K562 (cell line): ENCODE results near the gene CMTR1. TPM values are rescaled to one million over a fixed set of nuclear protein-coding genes. Genes with fewer than 3 reads are reported as not detected.

ENCODE experiments used
- ATAC-seq: fragments of 200-7000 bp; cut with Tn5 transposase; 3 replicates; pipeline ENCODE4 v1.9.1; 2020; ENCODE audit warnings: moderate library complexity
- BruUV-seq: library from RNA; stranded (reverse); fragments of 400-500 nt; replicated peaks from 2 replicates; lab custom pipeline; 2021; lab: Mats Ljungman, UMichigan
- CTCF ChIA-PET: fragments of 300-600 bp; formaldehyde crosslinking; extraction: SDS; loops from one replicate; lab custom pipeline; 2021; ENCODE audit warnings: low intra/inter-chr PET ratio; lab: Yijun Ruan, JAX
- POLR2A ChIA-PET: fragments of 300-600, 350-650 bp; sonication (Branson Sonifier 250); formaldehyde crosslinking; extraction: SDS; loops from one replicate; lab custom pipeline; 2021; ENCODE audit warnings: antibody characterized with exemption, inconsistent platforms; lab: Yijun Ruan, JAX
- DNase-seq, 4 experiments: peaks; one replicate each; pipeline versions ENCODE4 v3.0.0 to v3.0.0-alpha.2; 2011 to 2018; ENCODE audit warnings: low spot score in 3 of 4, mixed read lengths in 3 of 4; ENCODE audit errors: extremely low read depth in 1 of 4
- FAIRE-seq: peaks from 2 replicates; lab custom pipeline; 2011; peaks lifted over from hg19 to GRCh38; lab: Jason Lieb, UNC
- H2AFZ ChIP-seq: 2 replicates; pipeline ENCODE4 v1.6.0; 2011; ENCODE audit warnings: low read depth, low read length, control low read depth, inconsistent platforms
- H3K27ac ChIP-seq: fragments of 200-600 bp; 3 replicates; pipeline ENCODE4 v1.8.0; 2011; ENCODE audit warnings: low read depth, mild to moderate bottlenecking, control low read depth, inconsistent platforms, low read length, moderate library complexity, mixed read lengths; ENCODE audit errors: extremely low read depth
- H3K27me3 ChIP-seq, 2 experiments: fragments of 300-600 bp in 1 of 2; 2 replicates in 1 of 2; 3 replicates in 1 of 2; pipeline versions ENCODE4 v1.6.0 to v1.8.0; 2011; ENCODE audit warnings: inconsistent platforms in 2 of 2, low read length in 2 of 2, mild to moderate bottlenecking in 1 of 2, mixed read lengths in 1 of 2, moderate library complexity in 1 of 2; ENCODE audit not compliant: control insufficient read depth in 2 of 2, insufficient read depth in 2 of 2
- H3K36me3 ChIP-seq: fragments of 300-600 bp; 3 replicates; pipeline ENCODE4 v1.8.0; 2011; ENCODE audit warnings: mild to moderate bottlenecking, low read length, inconsistent platforms; ENCODE audit not compliant: control insufficient read depth, insufficient read depth
- H3K4me1 ChIP-seq, 2 experiments: fragments of 200-600 bp in 1 of 2; replicated peaks in 1 of 2; 2 replicates in 1 of 2; 3 replicates in 1 of 2; pipeline versions ENCODE4 v1.5.1 to v1.8.0; 2011; ENCODE audit warnings: inconsistent platforms in 2 of 2, low read length in 2 of 2, mild to moderate bottlenecking in 1 of 2, mixed read lengths in 1 of 2, moderate library complexity in 1 of 2; ENCODE audit not compliant: control insufficient read depth in 2 of 2, insufficient read depth in 2 of 2
- H3K4me2 ChIP-seq: 2 replicates; pipeline ENCODE4 v1.6.1; 2011; ENCODE audit warnings: low read length, control low read depth, inconsistent platforms, mixed read lengths; ENCODE audit not compliant: insufficient read depth
- H3K4me3 ChIP-seq: fragments of 200-600 bp; sonication (generic), shearing (Covaris generic); 2 replicates; pipeline ENCODE4 v1.5.1; 2016; ENCODE audit warnings: control low read depth, inconsistent platforms
- H3K79me2 ChIP-seq: fragments of 200-600 bp; 3 replicates; pipeline ENCODE4 v1.8.0; 2011; ENCODE audit warnings: low read length, inconsistent platforms; ENCODE audit not compliant: control insufficient read depth, insufficient read depth
- H3K9ac ChIP-seq, 2 experiments: 2 replicates each; pipeline versions ENCODE4 v1.6.0 to v1.6.1; 2011; ENCODE audit warnings: low read depth in 2 of 2, low read length in 2 of 2, control low read depth in 1 of 2, inconsistent platforms in 1 of 2, mild to moderate bottlenecking in 1 of 2, mixed read lengths in 1 of 2; ENCODE audit not compliant: insufficient read depth in 1 of 2
- H3K9me1 ChIP-seq: one replicate; pipeline ENCODE4 v1.6.0; 2011; ENCODE audit warnings: inconsistent platforms, mild to moderate bottlenecking, low read length, moderate library complexity; ENCODE audit not compliant: control insufficient read depth, insufficient read depth
- H3K9me3 ChIP-seq: replicated peaks from 2 replicates; pipeline ENCODE4 v1.5.1; 2011; ENCODE audit warnings: low read depth, low read length, inconsistent platforms; ENCODE audit not compliant: control insufficient read depth, insufficient read depth
- H4K20me1 ChIP-seq: replicated peaks from 2 replicates; pipeline ENCODE4 v1.6.1; 2011; ENCODE audit warnings: low read length, inconsistent platforms, mixed read lengths; ENCODE audit not compliant: control insufficient read depth, insufficient read depth
- ARID3A ChIP-seq: IDR thresholded peaks from 2 replicates; pipeline ENCODE4 v1.6.1; 2012; ENCODE audit warnings: low read depth, low read length, improper control_type of control experiment, borderline replicate concordance
- CBX2 ChIP-seq: fragments of 200-600 bp; sonication (generic); IDR thresholded peaks from one replicate; pipeline ENCODE4 v1.6.1; 2012; ENCODE audit warnings: mild to moderate bottlenecking, low read length, inconsistent platforms; ENCODE audit not compliant: insufficient read depth, poor library complexity, severe bottlenecking
- CTBP1 ChIP-seq: fragments of 450-650 bp; IDR thresholded peaks from 2 replicates; pipeline ENCODE4 v1.6.1; 2016; ENCODE audit warnings: borderline replicate concordance
- ETV1 ChIP-seq: fragments of 450-650 bp; conservative IDR thresholded peaks from 2 replicates; pipeline ENCODE4 v1.6.1; 2016; ENCODE audit warnings: missing genetic modification characterization, control low read depth, low read depth, missing compliant biosample characterization
- HMG20B ChIP-seq: fragments of 250-450 bp; sonication (Bioruptor Pico); IDR thresholded peaks from 2 replicates; pipeline ENCODE4 v1.5.0; 2021; ENCODE audit warnings: mild to moderate bottlenecking
- MECOM ChIP-seq: fragments of 250-450 bp; sonication (Bioruptor Pico); IDR thresholded peaks from 2 replicates; pipeline ENCODE4 v1.8.0; 2022; ENCODE audit warnings: inconsistent platforms
- MED1 ChIP-seq: sonication (generic); formaldehyde crosslinking; IDR thresholded peaks from 2 replicates; pipeline ENCODE4 v1.8.1; 2023; ENCODE audit warnings: missing genetic modification reagents, borderline replicate concordance
- MEIS2 ChIP-seq: fragments of 450-650 bp; IDR thresholded peaks from 2 replicates; pipeline ENCODE4 v1.6.1; 2014; ENCODE audit warnings: mild to moderate bottlenecking; ENCODE audit not compliant: partially characterized antibody
- NCOA1 ChIP-seq: fragments of 450-650 bp; IDR thresholded peaks from 2 replicates; pipeline ENCODE4 v1.6.1; 2016; ENCODE audit warnings: low read depth
- NR2F6 ChIP-seq: fragments of 450-650 bp; formaldehyde crosslinking; IDR thresholded peaks from 2 replicates; pipeline ENCODE4 v1.4.0; 2020; ENCODE audit warnings: mild to moderate bottlenecking
- PCBP2 ChIP-seq: fragments of 200-400 bp; formaldehyde crosslinking; IDR thresholded peaks from 2 replicates; pipeline ENCODE4 v1.6.1; 2018; ENCODE audit warnings: low read length, low read depth, mild to moderate bottlenecking, moderate library complexity; ENCODE audit not compliant: poor library complexity, severe bottlenecking
- PRMT5 ChIP-seq: sonication (generic); formaldehyde crosslinking; IDR thresholded peaks from 2 replicates; pipeline ENCODE4 v1.5.0; 2020; ENCODE audit warnings: missing genetic modification reagents
- SIN3B ChIP-seq: fragments of 450-650 bp; IDR thresholded peaks from 2 replicates; pipeline ENCODE4 v1.6.1; 2017; ENCODE audit warnings: low read depth, mild to moderate bottlenecking, moderate library complexity
- SREBF1 ChIP-seq: fragments of 150-350 bp; IDR thresholded peaks from 2 replicates; pipeline ENCODE4 v1.6.1; 2014; ENCODE audit warnings: antibody characterized with exemption, low read depth, low read length, borderline replicate concordance
- TCF7L2 ChIP-seq: fragments of 150-350 bp; IDR thresholded peaks from 2 replicates; pipeline ENCODE4 v1.6.1; 2016; ENCODE audit warnings: low read depth, mild to moderate bottlenecking, low read length, moderate library complexity
- ZFP36 ChIP-seq: fragments of 150-350 bp; IDR thresholded peaks from 2 replicates; pipeline ENCODE4 v1.6.1; 2018; ENCODE audit warnings: low read length, low read depth; ENCODE audit not compliant: partially characterized antibody
- ZNF184 ChIP-seq: sonication (generic); formaldehyde crosslinking; IDR thresholded peaks from 2 replicates; pipeline ENCODE4 v1.5.0; 2020; ENCODE audit warnings: missing genetic modification reagents
- ZNF445 ChIP-seq: fragments of 250-450 bp; sonication (Bioruptor Pico); IDR thresholded peaks from 2 replicates; pipeline ENCODE4 v1.4.0; 2020; ENCODE audit warnings: low read depth, mild to moderate bottlenecking, moderate library complexity
- ZSCAN32 ChIP-seq: fragments of 450-650 bp; formaldehyde crosslinking; IDR thresholded peaks from 2 replicates; pipeline ENCODE4 v1.4.0; 2020; ENCODE audit warnings: mild to moderate bottlenecking, moderate library complexity
- WGBS: fragments of 100-300 bp; shearing (Covaris generic); methylation state at CpG from one replicate; pipeline ENCODE4 v1.1.6; 2016; ENCODE audit warnings: low coverage, mixed read lengths; ENCODE audit not compliant: insufficient coverage; ENCODE audit errors: missing lambda C conversion rate; 5-methylcytosine and 5-hydroxymethylcytosine counted together
- in situ Hi-C: fragments of 300-500 bp; cut with MboI; formaldehyde crosslinking; loops from 4 replicates; pipeline ENCODE4 v1.15.0; 2018; ENCODE audit warnings: inconsistent platforms, mixed read lengths
- intact Hi-C: fragments of 100-400 bp; cut with micrococcal nuclease; formaldehyde crosslinking; loops from 2 replicates; pipeline ENCODE4 v1.14.2; 2022
- polyA plus RNA-seq, 8 experiments: library from polyadenylated mRNA; depleted of rRNA in 4 of 8; stranded (reverse) in 5 of 8; unstranded in 3 of 8; fragments of >200 nt; fragmentation: Nextera tagmentation in 2 of 8; fragmentation: Illumina TruSeq in 1 of 8; extraction: Ambion mirVana in 2 of 8; extraction: Trizol in 1 of 8; gene quantifications; 2 replicates each; pipeline versions ENCODE4 v1.2.1 to v1.2.3, GENCODE V29; 2011 to 2014; ENCODE audit warnings: inconsistent platforms in 1 of 8, missing spikeins in 1 of 8
- total RNA-seq, 7 experiments: library from RNA; depleted of rRNA in 6 of 7; stranded (reverse); fragments of >200 nt in 6 of 7; fragmentation: Illumina TruSeq in 2 of 7; extraction: Trizol in 2 of 7; gene quantifications; 2 replicates each; pipeline versions ENCODE4 v1.2.1 to v1.2.3, GENCODE V29; 2011 to 2021; ENCODE audit warnings: low replicate concordance in 1 of 7
- TF ChIP-seq, protein P1 (sequence below): fragments of 250-450 bp; sonication (Bioruptor Pico); IDR thresholded peaks from 2 replicates; pipeline ENCODE4 v1.8.0; 2021; ENCODE audit warnings: moderate library complexity, mild to moderate bottlenecking, inconsistent platforms

CMTR1 gene
- total and polyA plus RNA-seq, 9 of the 15 experiments (the other 6 are each of a cell fraction or from before 2014, with no cell fraction given), result 2.9 to 63.5 (median 49.5) TPM

DNA sequence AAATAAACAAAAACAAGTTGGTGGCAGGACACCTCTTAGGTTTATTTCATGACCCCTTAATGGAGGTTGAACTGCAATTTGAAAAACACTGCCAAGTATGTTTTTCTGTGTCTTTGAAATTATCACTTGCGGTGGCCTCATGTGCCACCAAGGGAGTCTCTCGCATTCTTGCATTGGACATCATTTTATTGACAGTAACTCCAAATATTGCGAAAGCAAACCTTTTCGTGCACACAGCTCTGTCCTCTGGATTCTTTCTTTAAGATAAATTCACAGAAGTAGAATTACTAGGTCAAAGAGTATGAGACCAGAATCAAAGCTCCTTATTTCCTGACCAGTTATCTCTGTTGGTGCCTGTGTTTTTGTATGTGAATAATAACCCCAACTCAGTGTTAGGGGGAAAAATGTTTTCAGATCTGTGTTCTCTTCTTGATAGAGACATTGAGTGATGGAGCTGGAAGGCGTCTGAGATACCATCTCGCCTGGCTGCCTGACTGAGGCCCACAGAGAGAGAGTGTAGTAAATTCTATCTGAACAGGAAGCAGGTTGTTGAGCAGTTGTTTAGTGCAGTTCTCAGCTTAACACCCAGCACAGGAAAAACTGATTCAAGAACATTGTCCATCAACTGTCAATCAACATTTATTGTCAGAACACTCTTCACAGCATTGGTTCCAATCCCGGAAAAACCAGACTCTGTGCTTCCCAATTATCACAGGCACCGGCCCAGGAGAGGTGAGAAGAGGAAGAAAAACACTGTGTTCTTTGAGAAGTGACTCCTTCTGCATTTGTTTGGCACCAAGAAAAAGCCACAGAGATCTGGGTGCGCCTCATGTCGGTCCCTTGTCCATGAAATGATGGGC, 68.8 kb downstream of the CMTR1 start (continued):
- no peak for TF ChIP-seq ZSCAN32 (CRISPR knock-in tag)
- peak; percentile 74 for TF ChIP-seq MEIS2
- TF ChIP-seq SIN3B, result no peak
- 0 out of 2 replicates have a peak, but pooled peaks have one; percentile 18 for TF ChIP-seq CTBP1
- TF ChIP-seq MECOM, result no peak

GRCh38 chr6:37502703-37503291, 69.8 kb downstream of the CMTR1 start:
- Histone ChIP-seq H3K79me2 (peaks cover 4% of the 10 kb centered on the region; the same call in 1 of the 3 replicates), H3K4me3 (no peak overlapping the region), H3K27ac (no peak overlapping the region), H3K9ac (no peak overlapping the region), H2AFZ (peak overlapping the region; percentile 60), H3K36me3 (no peaks in the 10 kb centered on the region), H3K4me2 (no peak overlapping the region), H4K20me1 (no peaks in the 10 kb centered on the region), H3K9me1 (no peaks in the 10 kb centered on the region), H3K9me3 (no peaks in the 10 kb centered on the region; the same call in 1 of the 2 replicates), H3K27me3 (peaks cover 0 to 5% of the 10 kb centered on the region in 2 experiments; a peak in 1 of 5 replicates), H3K4me1 (peaks cover 3 to 15% of the 10 kb centered on the region in 2 experiments; a peak in 3 of 5 replicates)
- 19% methylated on average over 7 of the region's 7 CpGs for WGBS
- intact Hi-C loops (no loop called here), in situ Hi-C loops (no loop called here)
- ChIA-PET CTCF (interaction anchor here (0.5 kb wide), 1 partner anchor 23 kb away, joined by 5 read pairs; no protein-coding TSS in a partner anchor), POLR2A (interaction anchor here (0.6 to 1.5 kb wide), 2 partner anchors 43 to 247 kb away, joined by 3 read pairs; no protein-coding TSS in a partner anchor)
- ATAC-seq, result no peak
- no peak for FAIRE-seq
- BruUV-seq, result no TSS peak
- no peak for DNase-seq
- TF ChIP-seq ARID3A, result no peak
- no peak for TF ChIP-seq TCF7L2
- no peak for TF ChIP-seq CBX2
- TF ChIP-seq PRMT5 (CRISPR knock-in tag), result no peak
- TF ChIP-seq ZFP36, result no peak
- TF ChIP-seq PCBP2, result no peak
- TF ChIP-seq ZNF184 (CRISPR knock-in tag), result no peak
- no peak for TF ChIP-seq MED1 (CRISPR knock-in tag)
- TF ChIP-seq SREBF1, result no peak
- TF ChIP-seq NR2F6 (CRISPR knock-in tag), result no peak
- TF ChIP-seq NCOA1, result no peak
- no peak for TF ChIP-seq HMG20B (CRISPR knock-in tag)
- TF ChIP-seq, protein P1, sequence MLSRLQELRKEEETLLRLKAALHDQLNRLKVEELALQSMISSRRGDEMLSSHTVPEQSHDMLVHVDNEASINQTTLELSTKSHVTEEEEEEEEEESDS, result no peak
- no peak for TF ChIP-seq ETV1
- TF ChIP-seq ZNF445 (CRISPR knock-in tag), result no peak
